GM04504 (cell line): Measurements from ENCODE around the gene UST.
"Not testable (repeated sequence)": the region's sequence is repeated elsewhere in the genome, so short reads cannot be mapped to it uniquely, and the experiment has no call there.

ENCODE experiments used
- DNase-seq: peaks from one replicate; pipeline ENCODE4 v3.0.0-alpha.2; 2012; ENCODE audit warnings: low read depth

Gene UST

DNA sequence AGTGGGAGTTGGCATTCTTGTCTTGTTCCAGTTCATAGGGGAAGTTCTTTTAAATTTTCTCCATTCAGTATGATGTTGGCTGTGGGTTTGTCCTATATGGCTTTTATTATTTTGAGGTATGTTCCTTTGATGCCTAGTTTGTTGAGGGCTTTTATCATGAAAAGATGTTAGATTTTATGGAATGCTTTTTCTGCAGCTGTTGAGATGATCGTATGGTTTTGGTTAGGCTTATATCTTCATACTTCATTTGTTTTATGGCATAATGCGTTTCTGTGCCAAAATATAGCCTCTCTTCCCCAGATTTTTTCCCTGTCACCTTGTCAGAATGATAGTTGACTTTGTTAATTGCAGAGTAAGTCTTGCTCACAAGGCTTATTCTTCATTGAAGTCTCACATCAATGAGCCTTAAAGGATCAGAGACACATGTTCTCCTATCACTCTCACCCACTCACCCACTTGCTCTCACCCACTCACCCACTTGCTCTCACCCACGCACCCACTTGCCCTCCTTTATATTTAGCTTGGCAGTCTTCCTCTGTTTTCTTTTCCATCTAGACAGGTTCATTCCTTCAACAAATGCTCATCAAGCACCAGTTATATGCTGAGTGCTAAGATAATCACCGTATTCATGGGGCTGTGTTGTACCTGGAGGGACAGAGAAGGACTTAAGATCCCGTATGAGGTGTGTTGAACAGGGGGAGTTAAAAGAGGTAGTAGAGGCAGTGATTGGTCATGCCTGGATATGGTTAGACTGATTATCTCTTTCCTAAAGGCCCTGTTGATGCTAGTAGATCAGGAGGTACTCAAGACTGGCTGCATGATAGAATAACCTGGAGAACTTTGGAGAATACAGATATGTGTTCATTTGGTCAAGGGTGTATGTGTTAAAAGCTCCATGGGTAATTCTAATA lies 19.3 kb downstream of the UST start:
- no peak for DNase-seq

GRCh38 chr6:148768646-148769270 lies 21.9 kb downstream of the UST start:
- no peak for DNase-seq

DNA sequence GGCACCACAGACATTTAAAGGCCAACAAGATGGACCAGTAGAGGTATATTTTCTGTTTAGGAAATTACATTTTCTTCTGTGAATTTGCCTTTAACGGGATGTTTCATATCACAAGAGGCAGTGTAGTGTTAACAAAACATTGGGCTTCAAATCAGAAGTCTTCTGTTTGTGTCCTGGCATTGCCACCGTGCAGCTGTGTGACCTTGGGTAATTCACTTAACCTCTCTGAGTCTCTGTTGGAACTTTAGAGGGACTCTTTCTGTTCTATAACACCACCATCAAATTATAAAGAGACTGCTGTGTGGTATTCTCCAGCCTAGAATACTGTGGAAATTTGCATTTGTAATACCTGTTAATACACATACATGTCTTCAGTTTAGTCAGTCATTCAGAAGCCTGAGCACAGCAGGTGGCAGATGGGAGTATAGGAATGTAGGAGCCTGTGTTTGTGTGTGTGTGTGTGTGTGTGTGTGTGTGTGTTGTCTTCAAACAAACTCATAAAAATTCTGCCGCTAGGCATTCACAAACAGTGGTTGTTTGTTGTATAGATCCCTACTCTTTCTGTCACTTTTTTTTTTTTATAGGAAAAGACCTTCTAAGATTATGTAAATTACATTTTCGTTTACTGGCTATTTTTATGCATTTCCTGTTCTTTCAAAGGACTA lies 22.6 kb downstream of the UST start:
- no peak for DNase-seq

DNA sequence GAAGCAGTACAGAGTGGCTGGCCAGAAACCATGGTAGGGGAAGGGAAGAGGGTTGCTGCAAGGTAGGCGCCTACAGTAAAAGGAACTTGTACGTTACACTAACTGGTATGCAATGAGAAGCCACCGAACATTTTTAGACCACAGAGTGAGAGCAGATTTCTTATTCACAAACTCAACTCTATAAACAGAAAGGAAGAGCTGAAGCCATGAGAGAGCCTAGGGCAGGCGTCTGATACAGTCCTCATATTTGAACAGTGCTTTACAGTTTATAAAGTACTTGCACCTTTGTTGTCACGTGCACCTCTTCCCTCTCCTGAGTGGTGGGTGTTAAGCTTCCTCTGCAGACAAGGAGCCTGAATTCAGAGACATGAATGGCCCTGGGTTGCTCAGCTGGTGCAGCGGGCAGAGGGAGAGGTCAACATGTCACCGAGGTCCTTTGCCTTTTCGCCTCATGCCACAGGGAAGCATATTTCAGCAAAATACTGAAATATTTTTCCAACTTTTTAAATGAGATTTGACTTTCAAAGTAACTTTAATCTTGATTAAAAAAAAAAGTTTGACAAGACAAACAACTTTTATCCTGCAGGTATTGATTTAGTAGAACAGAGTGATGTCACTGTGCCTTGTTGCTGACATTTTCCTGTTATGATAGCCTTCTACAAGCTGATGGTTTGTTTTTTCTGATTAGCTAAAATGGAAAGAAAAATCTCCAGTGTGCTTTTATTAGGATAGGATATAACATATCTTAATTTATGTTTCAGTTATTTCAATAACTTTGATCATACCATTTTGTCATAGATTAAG lies 23.8 kb downstream of the UST start:
- DNase-seq, result no peak

DNA sequence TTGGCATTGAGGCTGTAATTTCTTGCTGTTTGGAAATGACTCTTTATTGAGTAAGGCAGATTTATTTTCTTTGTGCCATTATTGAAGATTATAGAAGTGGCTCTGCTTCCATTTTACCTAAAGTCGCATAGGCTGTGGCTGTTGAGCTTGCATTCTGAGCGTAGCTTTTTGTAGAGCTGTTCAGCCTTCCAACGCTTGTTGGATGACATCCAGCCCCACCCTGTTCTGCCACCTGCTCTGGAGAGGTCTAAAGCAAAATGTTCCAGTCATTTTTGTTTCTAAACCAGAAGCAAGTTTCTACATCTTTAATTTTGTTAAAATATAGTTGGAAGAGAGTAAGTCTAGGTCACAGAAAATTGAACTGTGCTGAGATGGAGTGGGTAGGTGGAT lies 24.4 kb downstream of the UST start:
- no peak for DNase-seq

GRCh38 chr6:148771896-148772554 lies 25.2 kb downstream of the UST start:
- no peak for DNase-seq

DNA sequence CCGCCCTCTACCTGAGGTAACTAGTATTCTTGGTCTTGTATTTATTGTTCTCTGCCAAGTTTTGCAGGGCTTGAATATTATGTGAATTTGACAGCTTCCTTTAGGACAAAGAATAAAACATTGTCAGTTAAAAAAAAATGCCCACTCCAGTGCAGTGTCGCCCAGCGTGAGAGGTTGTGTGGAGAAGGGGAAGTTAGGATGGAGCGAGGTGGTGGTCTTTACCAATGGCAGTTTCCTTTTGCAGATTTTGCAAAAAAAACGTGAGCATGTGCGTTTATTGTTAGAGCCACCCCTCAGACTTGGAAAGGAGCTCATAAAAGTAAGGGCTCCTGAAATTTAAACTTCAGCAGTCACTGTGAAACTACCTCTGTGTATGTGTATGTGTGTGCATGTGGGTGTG lies 28.3 kb downstream of the UST start:
- no peak for DNase-seq

DNA sequence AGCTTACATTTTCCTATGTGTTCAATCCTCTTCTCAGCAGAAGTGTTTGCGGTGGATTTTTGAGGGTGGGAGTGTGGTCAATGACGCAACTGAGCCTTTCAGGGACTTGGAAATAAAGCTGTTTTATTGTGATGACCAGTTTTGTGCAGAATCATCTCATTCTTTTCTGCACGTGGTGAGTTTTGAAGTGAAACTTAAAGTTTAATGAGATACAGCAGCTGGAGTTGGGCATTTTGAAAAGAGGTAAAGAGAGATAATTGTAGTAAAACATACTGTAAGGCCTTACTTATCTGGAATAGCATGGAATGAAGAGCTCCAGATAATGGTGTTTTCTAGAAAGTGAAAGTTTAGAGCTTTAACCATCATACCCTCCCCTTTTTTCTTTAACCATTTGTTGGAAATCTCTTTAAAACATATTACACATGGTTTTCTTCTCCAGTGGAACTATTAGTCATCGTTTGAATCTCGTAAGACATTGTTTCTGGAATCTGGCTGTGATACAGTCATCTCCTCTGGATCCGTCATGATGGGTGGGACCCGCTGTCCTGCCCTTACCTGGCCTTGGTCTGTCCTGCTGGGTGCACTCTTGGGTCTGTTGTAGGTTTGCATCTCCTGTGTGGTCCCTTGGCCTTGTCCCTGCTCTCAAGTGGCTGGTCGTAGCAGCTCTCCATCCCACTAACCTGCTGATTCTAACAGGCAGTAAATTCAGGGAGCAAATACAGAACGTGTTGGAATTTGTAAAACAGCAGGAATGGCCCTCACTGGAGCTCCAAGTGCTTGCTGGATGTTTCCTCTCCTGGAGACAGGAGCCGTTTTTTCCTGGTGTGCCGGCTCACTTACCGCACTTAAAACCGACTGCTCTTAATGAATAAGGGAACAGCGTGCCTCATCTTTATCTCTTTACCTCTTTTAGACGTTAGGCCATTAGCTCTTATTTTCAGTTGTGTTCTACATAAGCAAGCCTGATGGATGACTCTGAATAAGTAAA lies 29.8 kb downstream of the UST start:
- DNase-seq, result peak; percentile 38

- DNase-seq, result no peak
Measured at GRCh38 chr6:148779142-148779562, 32.3 kb downstream of the UST start.

DNA sequence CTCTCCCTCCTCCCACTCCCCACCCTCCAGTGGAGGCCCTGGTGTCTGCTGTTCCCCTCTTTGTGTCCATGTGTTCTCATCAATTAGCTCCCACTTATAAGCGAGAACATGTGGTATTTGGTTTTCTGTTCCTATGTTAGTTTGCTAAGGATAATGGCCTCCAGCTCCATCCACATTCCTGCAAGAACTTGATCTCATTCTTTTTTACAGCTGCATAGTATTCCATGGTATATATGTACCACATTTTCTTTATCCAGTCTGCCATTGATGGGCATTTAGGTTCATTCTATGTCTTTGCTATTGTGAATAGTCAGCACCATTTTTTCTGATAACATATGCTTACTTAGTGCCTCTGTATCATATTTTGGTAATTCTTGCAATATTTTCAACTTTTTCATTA lies 33.6 kb downstream of the UST start:
- not testable (repeated sequence) for DNase-seq

- DNase-seq, result no peak
Measured at GRCh38 chr6:148780918-148781436, 34.1 kb downstream of the UST start.

DNA sequence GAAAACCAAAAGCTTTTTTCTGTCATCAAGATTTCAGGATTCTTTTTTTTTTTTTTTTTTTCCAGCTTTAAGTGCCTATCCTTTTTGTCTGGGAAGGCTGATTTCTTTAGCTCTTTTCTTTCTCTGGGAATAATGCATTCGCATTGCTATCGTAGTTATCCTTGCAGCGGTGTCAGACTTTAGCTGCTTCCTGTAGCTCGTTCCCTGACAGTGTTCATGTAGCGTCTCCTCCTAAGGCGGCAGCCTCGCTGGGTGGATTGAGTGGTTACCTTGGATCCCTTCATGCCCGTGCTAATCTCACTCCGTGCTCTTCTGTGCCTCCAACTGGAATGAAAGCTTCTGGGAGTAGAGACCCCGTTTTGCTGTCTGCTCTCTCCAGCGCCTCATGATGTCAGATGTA lies 43.1 kb downstream of the UST start:
- no peak for DNase-seq

- DNase-seq, result no peak
Measured at GRCh38 chr6:148790404-148790803, 43.6 kb downstream of the UST start.

DNA sequence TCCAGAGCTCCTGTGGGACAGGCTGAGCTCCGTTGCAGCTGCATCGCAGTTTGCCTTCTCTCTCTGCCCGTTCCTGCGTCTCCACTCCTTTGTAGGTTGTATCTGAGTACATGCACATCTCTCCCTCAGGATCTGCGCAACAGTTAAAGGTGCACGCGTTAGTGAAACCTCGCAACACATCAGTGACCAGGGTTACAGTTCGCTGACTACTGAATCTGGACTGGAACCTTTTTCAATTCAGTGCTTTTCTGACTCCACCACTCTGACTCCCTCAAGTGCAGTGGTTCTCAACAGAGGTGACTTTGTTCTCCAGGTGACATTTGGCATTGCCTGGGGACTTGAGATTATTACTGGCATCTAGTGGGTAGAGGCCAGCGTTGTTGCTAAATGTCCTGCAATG lies 44.0 kb downstream of the UST start:
- no peak for DNase-seq

DNA sequence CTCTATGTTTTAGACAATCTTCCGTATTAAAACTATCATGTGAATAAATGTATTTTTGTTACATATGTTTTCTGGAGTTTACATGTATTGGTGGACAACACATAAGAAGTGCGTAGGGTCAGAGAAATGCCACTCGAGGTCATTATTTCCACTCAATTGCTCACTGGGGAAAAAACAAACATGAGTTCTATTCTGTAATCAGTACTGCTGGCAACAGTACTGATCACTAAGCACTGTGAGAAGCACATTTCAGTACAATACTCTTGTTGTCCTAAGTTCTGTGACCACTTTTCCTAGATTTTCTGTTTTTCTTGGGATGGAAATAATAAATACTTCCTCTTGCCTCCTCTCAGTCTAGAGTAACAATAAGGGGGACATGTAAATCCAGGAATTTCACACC lies 44.5 kb downstream of the UST start:
- DNase-seq, result no peak

- no peak for DNase-seq
Measured at GRCh38 chr6:148793721-148794120, 46.9 kb downstream of the UST start.

DNA sequence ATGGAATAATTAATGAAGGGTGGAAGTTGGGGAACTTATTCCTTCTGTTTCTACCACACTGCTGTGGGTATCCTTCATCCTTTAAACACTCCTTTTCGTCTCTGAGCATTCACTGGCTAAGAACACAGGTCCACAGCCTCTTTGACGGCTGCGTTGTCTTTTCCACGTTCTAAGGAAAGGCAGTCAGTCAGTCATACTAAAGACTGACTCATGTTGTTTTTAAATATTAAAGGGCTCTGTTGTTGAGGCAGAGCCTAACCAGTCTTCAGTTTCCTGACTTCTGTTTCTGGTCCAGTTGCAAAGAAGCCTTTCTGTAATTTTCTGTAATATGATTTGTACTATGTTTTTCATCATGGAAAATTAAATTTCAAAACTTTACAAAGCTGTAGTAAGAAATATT lies 48.0 kb downstream of the UST start:
- DNase-seq, result no peak

DNA sequence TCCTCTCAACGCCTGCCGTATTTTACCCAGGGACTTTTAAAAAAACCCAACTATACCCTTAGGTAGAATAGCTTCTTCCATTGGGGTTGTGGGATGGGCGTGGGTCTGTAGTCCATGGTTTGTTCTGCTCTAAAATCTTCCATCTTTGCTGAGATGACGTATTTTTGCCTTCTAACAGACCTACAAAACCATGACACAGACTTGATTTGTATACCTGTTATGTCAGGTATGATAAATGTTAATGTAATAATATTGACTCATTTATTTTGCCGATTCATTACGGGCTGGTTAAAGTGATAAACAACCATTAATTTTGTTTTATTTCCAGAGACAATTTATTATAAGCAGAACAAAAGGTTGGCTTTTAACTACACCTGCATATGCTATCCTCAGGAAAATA lies 48.7 kb downstream of the UST start:
- no peak for DNase-seq

GRCh38 chr6:148799647-148800046 lies 52.8 kb downstream of the UST start:
- no peak for DNase-seq

DNA sequence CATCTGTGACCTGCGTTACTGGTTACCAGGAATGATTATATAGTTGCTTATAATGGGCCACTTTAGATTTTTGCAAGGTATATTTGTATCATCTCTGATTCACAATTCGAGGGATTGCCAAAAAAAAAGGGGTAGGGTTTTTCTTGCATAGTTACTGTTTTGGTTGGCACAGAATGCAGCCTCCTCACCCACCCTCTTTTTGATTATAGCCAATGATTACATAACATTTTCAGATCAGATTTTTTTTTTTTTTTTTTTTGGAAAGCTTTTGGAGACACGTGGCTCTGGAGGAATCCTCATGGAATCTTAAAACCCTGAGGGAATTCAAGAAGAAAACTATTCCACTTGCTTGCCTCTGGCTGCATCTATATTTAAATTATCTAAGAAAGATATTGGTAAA lies 53.7 kb downstream of the UST start:
- no peak for DNase-seq
